Liver (tissue), 9 donors: ENCODE results near the gene KRTAP5-6. TPM values are rescaled to one million over a fixed set of nuclear protein-coding genes. Genes with fewer than 3 reads are reported as not detected.
A peak's percentile ranks its signal among the peaks of the same experiment; 100 is the strongest.

Experiments used
- DNase-seq: peaks from one replicate; pipeline ENCODE4 v3.0.0-alpha.2; 2017; ENCODE audit warnings: low spot score
- H3K27ac ChIP-seq, 2 donors: one replicate each; pipeline ENCODE4 v1.7.0; 2013; ENCODE audit warnings: inconsistent platforms in 2 of 2, low read length in 2 of 2, control low read depth in 1 of 2, low read depth in 1 of 2, mild to moderate bottlenecking in 1 of 2
- H3K27me3 ChIP-seq, 4 donors: one replicate each; pipeline versions ENCODE4 v1.6.1 to v1.7.0; 2013; ENCODE audit warnings: low read length in 3 of 4, inconsistent platforms in 1 of 4, mild to moderate bottlenecking in 1 of 4, moderate library complexity in 1 of 4; ENCODE audit not compliant: control insufficient read depth in 4 of 4, insufficient read depth in 4 of 4
- H3K36me3 ChIP-seq, 4 donors: one replicate each; pipeline versions ENCODE4 v1.6.1 to v1.7.0; 2013; ENCODE audit warnings: low read length in 3 of 4, mild to moderate bottlenecking in 3 of 4, low read depth in 1 of 4, moderate library complexity in 1 of 4; ENCODE audit not compliant: control insufficient read depth in 4 of 4, insufficient read depth in 3 of 4
- H3K4me1 ChIP-seq, 4 donors: one replicate each; pipeline versions ENCODE4 v1.6.1 to v1.7.0; 2013; ENCODE audit warnings: low read length in 3 of 4, mild to moderate bottlenecking in 3 of 4, moderate library complexity in 1 of 4; ENCODE audit not compliant: control insufficient read depth in 4 of 4, insufficient read depth in 4 of 4
- H3K4me3 ChIP-seq, 3 donors: one replicate each; pipeline versions ENCODE4 v1.6.1 to v1.7.0; 2013; ENCODE audit warnings: low read length in 3 of 3, control low read depth in 1 of 3, low read depth in 1 of 3, mild to moderate bottlenecking in 1 of 3
- H3K9ac ChIP-seq, 2 donors: one replicate each; pipeline ENCODE4 v1.7.0; 2013; ENCODE audit warnings: low read length in 2 of 2, mild to moderate bottlenecking in 2 of 2, moderate library complexity in 2 of 2, control low read depth in 1 of 2, low read depth in 1 of 2
- H3K9me3 ChIP-seq, 4 donors: one replicate each; pipeline versions ENCODE4 v1.6.1 to v1.7.0; 2013; ENCODE audit warnings: low read length in 3 of 4; ENCODE audit not compliant: control insufficient read depth in 4 of 4
- ATF3 ChIP-seq: IDR thresholded peaks from 2 replicates; pipeline ENCODE4 v1.6.1; 2016; ENCODE audit warnings: antibody characterized with exemption
- CTCF ChIP-seq: fragments of 150-350 bp; IDR thresholded peaks from 2 replicates; pipeline ENCODE4 v1.5.1; 2017; ENCODE audit warnings: improper control_type of control experiment, low read depth, low read length; ENCODE audit not compliant: missing input control
- EGR1 ChIP-seq, 2 donors: IDR thresholded peaks; 2 replicates each; pipeline ENCODE4 v1.6.1; 2016 to 2018; ENCODE audit warnings: antibody characterized with exemption in 2 of 2, low read depth in 2 of 2
- FOXA1 ChIP-seq: IDR thresholded peaks from 2 replicates; pipeline ENCODE4 v1.6.1; 2016; ENCODE audit warnings: antibody characterized with exemption
- FOXA2 ChIP-seq: IDR thresholded peaks from 2 replicates; pipeline ENCODE4 v1.6.1; 2016; ENCODE audit warnings: antibody characterized with exemption
- GABPA ChIP-seq, 2 donors: IDR thresholded peaks in 1 of 2; conservative IDR thresholded peaks in 1 of 2; 2 replicates each; pipeline ENCODE4 v1.6.1; 2016; ENCODE audit warnings: antibody characterized with exemption in 2 of 2, mild to moderate bottlenecking in 1 of 2, moderate library complexity in 1 of 2
- HNF4A ChIP-seq, 2 donors: conservative IDR thresholded peaks; 2 replicates each; pipeline ENCODE4 v1.6.1; 2016; ENCODE audit warnings: antibody characterized with exemption in 2 of 2, mild to moderate bottlenecking in 2 of 2
- HNF4G ChIP-seq: IDR thresholded peaks from 2 replicates; pipeline ENCODE4 v1.6.1; 2016; ENCODE audit warnings: antibody characterized with exemption
- JUND ChIP-seq, 2 donors: IDR thresholded peaks; 2 replicates each; pipeline ENCODE4 v1.6.1; 2016; ENCODE audit warnings: antibody characterized with exemption in 2 of 2
- MAX ChIP-seq: IDR thresholded peaks from 2 replicates; pipeline ENCODE4 v1.6.1; 2016; ENCODE audit warnings: antibody characterized with exemption
- NR2F2 ChIP-seq: IDR thresholded peaks from 2 replicates; pipeline ENCODE4 v1.6.1; 2016; ENCODE audit warnings: antibody characterized with exemption
- RAD21 ChIP-seq, 2 donors: IDR thresholded peaks; 2 replicates each; pipeline ENCODE4 v1.6.1; 2016; ENCODE audit warnings: antibody characterized with exemption in 2 of 2, mild to moderate bottlenecking in 2 of 2
- RXRA ChIP-seq, 2 donors: IDR thresholded peaks; 2 replicates each; pipeline ENCODE4 v1.6.1; 2017 to 2018; ENCODE audit warnings: antibody characterized with exemption in 2 of 2, mild to moderate bottlenecking in 1 of 2
- SP1 ChIP-seq: IDR thresholded peaks from 2 replicates; pipeline ENCODE4 v1.6.1; 2018; ENCODE audit warnings: antibody characterized with exemption, mild to moderate bottlenecking
- TAF1 ChIP-seq: conservative IDR thresholded peaks from 2 replicates; pipeline ENCODE4 v1.6.1; 2016; ENCODE audit warnings: antibody characterized with exemption, mild to moderate bottlenecking
- YY1 ChIP-seq: IDR thresholded peaks from 2 replicates; pipeline ENCODE4 v1.6.1; 2016; ENCODE audit warnings: antibody characterized with exemption, mild to moderate bottlenecking
- WGBS: extraction: QIAGEN DNeasy Blood & Tissue Kit; methylation state at CpG from one replicate; pipeline ENCODE4 v1.1.7; 2013; 5-methylcytosine and 5-hydroxymethylcytosine counted together
- polyA plus RNA-seq, 2 donors: library from polyadenylated mRNA; stranded (reverse) in 1 of 2; unstranded in 1 of 2; fragments of 200-250 nt in 1 of 2; fragments of >200 nt in 1 of 2; fragmentation: Nextera tagmentation in 1 of 2; extraction: Ambion mirVana in 1 of 2; gene quantifications; one replicate each; pipeline versions ENCODE4 v1.2.1 to v1.2.3, GENCODE V29; 2013 to 2015
- total RNA-seq, 2 donors: library from RNA; depleted of rRNA; stranded (reverse); fragments of >200 nt; gene quantifications; one replicate each; pipeline ENCODE4 v1.2.3, GENCODE V29; 2014
- TF ChIP-seq, protein P1 (sequence below): IDR thresholded peaks from 2 replicates; pipeline ENCODE4 v1.6.1; 2016; ENCODE audit warnings: antibody characterized with exemption
- TF ChIP-seq, protein P2 (sequence below): IDR thresholded peaks from 2 replicates; pipeline ENCODE4 v1.6.1; 2016; ENCODE audit warnings: antibody characterized with exemption, mild to moderate bottlenecking
- donor health status: healthy.
- donor health status: healthy.
- donor health status: healthy.
- donor health status: healthy.
- donor health status: healthy.

Gene KRTAP5-6
- total and polyA plus RNA-seq, 4 donors, result 0.84 to 1.2 TPM; not detected in 2

GRCh38 chr11:1653541-1654387, 43.2 kb upstream of the KRTAP5-6 start:
- peak overlapping the region; percentile 76 to 89 for H3K27ac ChIP-seq
- no peak overlapping the region for H3K4me3 ChIP-seq
- H3K9ac ChIP-seq, result peak overlapping the region; percentile 18 to 69
- no peak for DNase-seq
- no peaks in the 10 kb centered on the region for H3K27me3 ChIP-seq
- H3K36me3 ChIP-seq, result no peaks in the 10 kb centered on the region
- H3K4me1 ChIP-seq, result peaks cover 23 to 47% (median 42%) of the 10 kb centered on the region in 4 donors
- no peak for TF ChIP-seq HNF4G
- TF ChIP-seq YY1, result no peak
- no peak for TF ChIP-seq TAF1
- no peak for TF ChIP-seq FOXA1
- H3K9me3 ChIP-seq, result no peaks in the 10 kb centered on the region
- 79% methylated on average over 14 of the region's 14 CpGs for WGBS

DNA sequence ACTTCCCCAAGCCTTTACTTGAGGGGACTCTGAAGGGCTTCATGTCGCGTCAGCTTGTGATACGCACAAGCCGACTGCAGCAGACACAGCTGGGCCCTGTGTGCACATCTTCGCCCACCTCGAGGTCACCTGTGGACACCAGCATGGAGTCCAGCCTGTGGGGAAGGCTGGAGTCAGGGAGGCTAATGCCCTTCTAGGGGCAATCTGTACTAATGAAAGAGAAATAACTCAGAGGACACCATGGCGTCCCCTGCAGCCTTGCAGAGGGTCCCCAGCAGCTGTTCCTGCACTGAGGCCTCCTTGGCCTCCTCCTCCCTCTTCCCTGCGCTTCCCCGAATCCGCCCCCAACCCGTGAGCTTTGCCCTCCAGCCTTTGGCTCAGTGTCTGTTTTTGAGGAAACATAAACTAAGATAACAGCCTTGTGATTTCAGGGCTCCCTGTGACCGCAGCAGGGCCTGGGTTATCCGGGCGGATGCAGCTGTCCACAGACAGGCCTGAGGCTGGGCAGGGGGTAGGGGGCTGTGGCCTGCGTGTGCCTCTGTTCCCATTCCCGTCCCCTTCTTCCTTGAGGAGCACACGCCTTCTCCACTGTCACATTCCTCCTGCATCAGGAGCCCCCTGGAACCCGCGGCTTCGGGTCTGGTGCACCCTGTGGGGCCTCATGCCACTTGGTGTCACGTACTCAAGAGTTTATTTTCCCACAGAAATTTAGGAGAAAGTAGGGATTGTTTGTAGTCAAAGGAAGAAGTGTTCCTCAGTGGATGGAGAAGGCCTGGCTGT, 42.4 kb upstream of the KRTAP5-6 start:
- Histone ChIP-seq H3K9me3 (no peaks in the 10 kb centered on the region), H3K36me3 (no peaks in the 10 kb centered on the region), H3K27ac (peak overlapping the region; percentile 76 to 89), H3K27me3 (no peaks in the 10 kb centered on the region), H3K4me1 (peaks cover 23 to 47% (median 42%) of the 10 kb centered on the region in 4 donors), H3K9ac (peak overlapping the region in 1 of 2 donors; percentile 8), H3K4me3 (no peak overlapping the region)
- WGBS, result 33% methylated on average over 21 of the region's 21 CpGs
- TF ChIP-seq CTCF (no peak), JUND (IDR thresholded peaks at IDR 0.05) (peak in 1 of 2 donors; percentile 48), HNF4G (peak; percentile 58), YY1 (peak; percentile 62), HNF4A (conservative IDR thresholded peaks at IDR 0.05) (peak; percentile 86 to 89), GABPA (IDR thresholded peaks at IDR 0.05 in 1 of 2, conservative IDR thresholded peaks at IDR 0.05 in 1 of 2) (peak in 1 of 2 donors; percentile 33), EGR1 (IDR thresholded peaks at IDR 0.05; ENCODE audit: low read depth in 2 of 2) (peak; percentile 29 to 78), NR2F2 (peak; percentile 100), RXRA (IDR thresholded peaks at IDR 0.05) (peak; percentile 96 to 97), FOXA2 (peak; percentile 50), SP1 (peak; percentile 93), ATF3 (no peak), RAD21 (IDR thresholded peaks at IDR 0.05) (peak; percentile 59 to 68), FOXA1 (no peak), MAX (peak; percentile 90)
- TF ChIP-seq, protein P1, sequence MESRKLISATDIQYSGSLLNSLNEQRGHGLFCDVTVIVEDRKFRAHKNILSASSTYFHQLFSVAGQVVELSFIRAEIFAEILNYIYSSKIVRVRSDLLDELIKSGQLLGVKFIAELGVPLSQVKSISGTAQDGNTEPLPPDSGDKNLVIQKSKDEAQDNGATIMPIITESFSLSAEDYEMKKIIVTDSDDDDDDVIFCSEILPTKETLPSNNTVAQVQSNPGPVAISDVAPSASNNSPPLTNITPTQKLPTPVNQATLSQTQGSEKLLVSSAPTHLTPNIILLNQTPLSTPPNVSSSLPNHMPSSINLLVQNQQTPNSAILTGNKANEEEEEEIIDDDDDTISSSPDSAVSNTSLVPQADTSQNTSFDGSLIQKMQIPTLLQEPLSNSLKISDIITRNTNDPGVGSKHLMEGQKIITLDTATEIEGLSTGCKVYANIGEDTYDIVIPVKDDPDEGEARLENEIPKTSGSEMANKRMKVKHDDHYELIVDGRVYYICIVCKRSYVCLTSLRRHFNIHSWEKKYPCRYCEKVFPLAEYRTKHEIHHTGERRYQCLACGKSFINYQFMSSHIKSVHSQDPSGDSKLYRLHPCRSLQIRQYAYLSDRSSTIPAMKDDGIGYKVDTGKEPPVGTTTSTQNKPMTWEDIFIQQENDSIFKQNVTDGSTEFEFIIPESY, result no peak
- TF ChIP-seq, protein P2, sequence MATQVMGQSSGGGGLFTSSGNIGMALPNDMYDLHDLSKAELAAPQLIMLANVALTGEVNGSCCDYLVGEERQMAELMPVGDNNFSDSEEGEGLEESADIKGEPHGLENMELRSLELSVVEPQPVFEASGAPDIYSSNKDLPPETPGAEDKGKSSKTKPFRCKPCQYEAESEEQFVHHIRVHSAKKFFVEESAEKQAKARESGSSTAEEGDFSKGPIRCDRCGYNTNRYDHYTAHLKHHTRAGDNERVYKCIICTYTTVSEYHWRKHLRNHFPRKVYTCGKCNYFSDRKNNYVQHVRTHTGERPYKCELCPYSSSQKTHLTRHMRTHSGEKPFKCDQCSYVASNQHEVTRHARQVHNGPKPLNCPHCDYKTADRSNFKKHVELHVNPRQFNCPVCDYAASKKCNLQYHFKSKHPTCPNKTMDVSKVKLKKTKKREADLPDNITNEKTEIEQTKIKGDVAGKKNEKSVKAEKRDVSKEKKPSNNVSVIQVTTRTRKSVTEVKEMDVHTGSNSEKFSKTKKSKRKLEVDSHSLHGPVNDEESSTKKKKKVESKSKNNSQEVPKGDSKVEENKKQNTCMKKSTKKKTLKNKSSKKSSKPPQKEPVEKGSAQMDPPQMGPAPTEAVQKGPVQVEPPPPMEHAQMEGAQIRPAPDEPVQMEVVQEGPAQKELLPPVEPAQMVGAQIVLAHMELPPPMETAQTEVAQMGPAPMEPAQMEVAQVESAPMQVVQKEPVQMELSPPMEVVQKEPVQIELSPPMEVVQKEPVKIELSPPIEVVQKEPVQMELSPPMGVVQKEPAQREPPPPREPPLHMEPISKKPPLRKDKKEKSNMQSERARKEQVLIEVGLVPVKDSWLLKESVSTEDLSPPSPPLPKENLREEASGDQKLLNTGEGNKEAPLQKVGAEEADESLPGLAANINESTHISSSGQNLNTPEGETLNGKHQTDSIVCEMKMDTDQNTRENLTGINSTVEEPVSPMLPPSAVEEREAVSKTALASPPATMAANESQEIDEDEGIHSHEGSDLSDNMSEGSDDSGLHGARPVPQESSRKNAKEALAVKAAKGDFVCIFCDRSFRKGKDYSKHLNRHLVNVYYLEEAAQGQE, result peak; percentile 72
- peak; percentile 66 for DNase-seq
